OCI-LY7 (cell line): ENCODE measurements around the gene BORCS8.

Source experiments
- CTCF ChIP-seq: fragments of 200-600 bp; sonication (generic); conservative IDR thresholded peaks from 2 replicates; pipeline ENCODE4 v1.5.1; 2014; ENCODE audit warnings: mild to moderate bottlenecking, antibody characterized with exemption, low read length, moderate library complexity, mixed read lengths
- EZH2phosphoT487 ChIP-seq: fragments of 200-600 bp; sonication (generic); IDR thresholded peaks from 2 replicates; pipeline ENCODE4 v1.6.1; 2018; ENCODE audit warnings: low read depth, borderline replicate concordance, mild to moderate bottlenecking, mixed run types, antibody characterized with exemption, low read length, moderate library complexity, mixed read lengths

- TF ChIP-seq CTCF, result no peak
- TF ChIP-seq EZH2phosphoT487, result no peak
These were observed 23.8 kb upstream of the BORCS8 start for GRCh38 chr19:19215792-19216191.
